Chondrocyte (in vitro differentiated cells): ENCODE results near the gene CBX4. TPM values are rescaled to one million over a fixed set of nuclear protein-coding genes. Genes with fewer than 3 reads are reported as not detected.
A peak's percentile ranks its signal among the peaks of the same experiment; 100 is the strongest.

ENCODE experiments used
- DNase-seq: peaks from one replicate; pipeline ENCODE4 v3.0.0; 2021; ENCODE audit warnings: mixed read lengths, low spot score
- H3K27ac Mint-ChIP-seq: one replicate; pipeline ENCODE4 v1.8.0; 2021; ENCODE audit warnings: mild to moderate bottlenecking, moderate library complexity, mixed read lengths; ENCODE audit not compliant: unreplicated experiment
- H3K27me3 Mint-ChIP-seq: 2 replicates; pipeline ENCODE4 v1.8.0; 2021; ENCODE audit warnings: low read depth, mixed read lengths
- H3K36me3 Mint-ChIP-seq: 2 replicates; pipeline ENCODE4 v1.8.0; 2021; ENCODE audit warnings: low read depth, mixed read lengths
- H3K4me1 Mint-ChIP-seq: 2 replicates; pipeline ENCODE4 v1.8.0; 2021; ENCODE audit warnings: low read depth, mild to moderate bottlenecking, mixed read lengths
- H3K4me3 Mint-ChIP-seq: one replicate; pipeline ENCODE4 v1.8.0; 2021; ENCODE audit warnings: mild to moderate bottlenecking, moderate library complexity, mixed read lengths; ENCODE audit not compliant: unreplicated experiment
- H3K9me3 Mint-ChIP-seq: 2 replicates; pipeline ENCODE4 v1.8.0; 2021; ENCODE audit warnings: low read depth, mixed read lengths
- total RNA-seq: library from RNA; stranded (reverse); gene quantifications from 3 replicates; pipeline ENCODE4 v1.2.1, GENCODE V29; 2021
- TF ChIP-seq, protein P1 (sequence below): fragments of 200-600 bp; sonication (generic); IDR thresholded peaks from 2 replicates; pipeline ENCODE4 v1.5.0; 2021; ENCODE audit warnings: antibody characterized with exemption, mild to moderate bottlenecking, moderate library complexity

CBX4 gene
- total RNA-seq, 1 donor from 2014 or later: 26.8 TPM

DNA sequence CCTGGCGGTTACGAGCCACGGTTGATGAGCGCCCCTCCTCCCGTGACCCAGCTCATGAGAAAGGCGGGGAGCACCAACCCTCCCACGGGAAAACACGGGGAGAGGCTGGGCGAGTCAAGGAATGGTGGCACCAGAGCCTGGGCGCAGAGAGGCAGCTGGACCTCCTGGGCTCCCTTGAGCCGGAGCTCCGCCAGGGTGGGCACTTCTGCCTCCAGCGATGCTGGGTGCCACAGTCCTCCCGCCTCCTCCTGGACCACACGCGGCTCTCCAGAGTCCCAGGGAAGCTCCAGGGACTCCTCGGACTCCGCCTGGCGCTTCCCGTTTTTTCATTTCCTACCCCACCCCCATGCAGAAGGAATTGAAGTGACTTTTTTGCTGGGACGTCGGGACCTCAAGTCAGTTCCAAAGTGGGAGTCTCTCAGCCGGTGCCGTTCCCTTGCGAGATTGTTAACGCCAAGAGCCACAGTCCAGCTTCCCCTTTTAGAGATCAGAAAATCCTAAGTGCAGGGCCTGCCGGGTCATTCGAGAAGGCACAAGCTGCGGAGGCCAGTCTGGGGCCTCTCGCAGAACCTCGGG is 35.7 kb downstream of the CBX4 start:
- TF ChIP-seq, protein P1, sequence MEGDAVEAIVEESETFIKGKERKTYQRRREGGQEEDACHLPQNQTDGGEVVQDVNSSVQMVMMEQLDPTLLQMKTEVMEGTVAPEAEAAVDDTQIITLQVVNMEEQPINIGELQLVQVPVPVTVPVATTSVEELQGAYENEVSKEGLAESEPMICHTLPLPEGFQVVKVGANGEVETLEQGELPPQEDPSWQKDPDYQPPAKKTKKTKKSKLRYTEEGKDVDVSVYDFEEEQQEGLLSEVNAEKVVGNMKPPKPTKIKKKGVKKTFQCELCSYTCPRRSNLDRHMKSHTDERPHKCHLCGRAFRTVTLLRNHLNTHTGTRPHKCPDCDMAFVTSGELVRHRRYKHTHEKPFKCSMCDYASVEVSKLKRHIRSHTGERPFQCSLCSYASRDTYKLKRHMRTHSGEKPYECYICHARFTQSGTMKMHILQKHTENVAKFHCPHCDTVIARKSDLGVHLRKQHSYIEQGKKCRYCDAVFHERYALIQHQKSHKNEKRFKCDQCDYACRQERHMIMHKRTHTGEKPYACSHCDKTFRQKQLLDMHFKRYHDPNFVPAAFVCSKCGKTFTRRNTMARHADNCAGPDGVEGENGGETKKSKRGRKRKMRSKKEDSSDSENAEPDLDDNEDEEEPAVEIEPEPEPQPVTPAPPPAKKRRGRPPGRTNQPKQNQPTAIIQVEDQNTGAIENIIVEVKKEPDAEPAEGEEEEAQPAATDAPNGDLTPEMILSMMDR: no peak
- H3K27me3 Mint-ChIP-seq: peaks cover 68% of the 10 kb centered on the region
- peak overlapping the region; percentile 36 for H3K4me3 Mint-ChIP-seq
- H3K36me3 Mint-ChIP-seq: peaks cover 1% of the 10 kb centered on the region
- peaks cover 23% of the 10 kb centered on the region for H3K4me1 Mint-ChIP-seq
- no peak overlapping the region for H3K27ac Mint-ChIP-seq
- no peaks in the 10 kb centered on the region for H3K9me3 Mint-ChIP-seq
- no peak for DNase-seq

DNA sequence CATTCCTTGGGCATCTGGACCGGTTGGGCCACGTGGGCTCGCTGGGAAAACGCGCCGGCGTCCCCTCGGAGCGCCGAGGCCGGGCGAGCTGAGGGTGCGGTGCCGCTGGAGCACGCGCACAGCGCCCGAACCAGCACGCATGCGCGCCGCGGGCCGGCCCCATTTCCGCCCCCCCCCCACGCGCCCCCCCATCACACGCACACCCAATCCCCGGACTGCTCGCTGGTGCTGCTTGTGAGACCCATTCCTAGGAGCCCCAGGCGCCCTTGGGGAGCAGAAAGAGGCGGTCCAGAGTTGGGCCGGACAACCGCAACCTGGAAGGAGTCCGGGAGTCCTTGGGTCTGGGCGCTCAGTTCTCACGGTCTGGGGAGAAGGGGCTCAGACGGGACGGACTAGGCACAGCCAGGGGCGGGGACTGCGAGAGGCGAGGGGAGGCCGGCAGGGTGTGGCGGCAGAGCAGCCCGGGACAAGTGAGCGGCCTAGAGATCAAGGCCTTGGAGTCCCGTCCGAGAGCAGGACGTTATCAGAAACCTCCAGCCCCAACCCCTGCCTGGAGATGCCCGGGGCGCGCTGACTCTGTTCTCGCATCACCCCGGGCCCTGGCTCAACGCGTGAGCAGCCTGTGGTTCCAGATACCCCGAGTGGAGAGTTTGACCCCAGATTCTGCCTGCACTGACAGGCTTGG is 36.4 kb downstream of the CBX4 start:
- TF ChIP-seq, protein P1: no peak
- no peak for DNase-seq
- Mint-ChIP-seq H3K36me3 (peaks cover 1% of the 10 kb centered on the region), H3K4me1 (peaks cover 25% of the 10 kb centered on the region), H3K27me3 (peaks cover 66% of the 10 kb centered on the region), H3K27ac (no peak overlapping the region), H3K4me3 (no peak overlapping the region), H3K9me3 (no peaks in the 10 kb centered on the region)

DNA sequence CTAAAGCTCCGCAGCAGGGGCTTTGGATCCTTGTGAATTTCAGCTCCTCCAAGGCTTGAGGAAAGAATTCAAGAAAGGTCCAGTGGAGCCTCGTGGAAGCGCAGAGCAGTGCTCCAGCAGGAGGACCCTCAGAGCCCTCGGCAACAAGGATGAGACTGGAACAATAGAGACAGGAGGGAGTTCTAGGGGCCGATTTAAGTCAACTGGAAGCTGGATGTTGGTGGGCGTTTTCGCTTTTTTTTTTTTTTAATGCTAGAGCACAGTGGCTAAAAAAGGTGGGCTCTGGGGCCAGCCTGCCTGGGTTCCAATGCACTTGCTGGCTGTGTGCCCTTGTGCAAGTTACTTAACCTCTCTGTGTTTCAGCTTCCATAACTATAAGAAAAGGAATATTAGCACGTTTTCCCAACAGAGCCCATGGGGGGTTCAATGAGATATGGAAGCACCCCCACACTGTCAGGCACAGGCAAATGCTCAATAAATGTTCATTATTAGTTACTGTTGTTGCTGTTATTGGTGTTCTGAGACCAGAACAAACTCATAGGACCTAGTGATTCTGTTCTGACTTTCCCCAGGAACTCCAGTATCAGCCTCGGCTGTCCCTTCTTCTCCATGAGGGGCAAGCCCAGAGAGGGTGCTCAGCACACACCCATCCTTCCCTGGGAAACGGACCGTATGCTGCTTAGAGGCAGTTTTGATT is 37.1 kb downstream of the CBX4 start:
- Mint-ChIP-seq H3K9me3 (no peaks in the 10 kb centered on the region), H3K27me3 (peaks cover 60% of the 10 kb centered on the region), H3K36me3 (peaks cover 1% of the 10 kb centered on the region), H3K4me3 (no peak overlapping the region), H3K4me1 (peaks cover 25% of the 10 kb centered on the region), H3K27ac (no peak overlapping the region)
- TF ChIP-seq, protein P1: no peak
- DNase-seq: no peak

DNA sequence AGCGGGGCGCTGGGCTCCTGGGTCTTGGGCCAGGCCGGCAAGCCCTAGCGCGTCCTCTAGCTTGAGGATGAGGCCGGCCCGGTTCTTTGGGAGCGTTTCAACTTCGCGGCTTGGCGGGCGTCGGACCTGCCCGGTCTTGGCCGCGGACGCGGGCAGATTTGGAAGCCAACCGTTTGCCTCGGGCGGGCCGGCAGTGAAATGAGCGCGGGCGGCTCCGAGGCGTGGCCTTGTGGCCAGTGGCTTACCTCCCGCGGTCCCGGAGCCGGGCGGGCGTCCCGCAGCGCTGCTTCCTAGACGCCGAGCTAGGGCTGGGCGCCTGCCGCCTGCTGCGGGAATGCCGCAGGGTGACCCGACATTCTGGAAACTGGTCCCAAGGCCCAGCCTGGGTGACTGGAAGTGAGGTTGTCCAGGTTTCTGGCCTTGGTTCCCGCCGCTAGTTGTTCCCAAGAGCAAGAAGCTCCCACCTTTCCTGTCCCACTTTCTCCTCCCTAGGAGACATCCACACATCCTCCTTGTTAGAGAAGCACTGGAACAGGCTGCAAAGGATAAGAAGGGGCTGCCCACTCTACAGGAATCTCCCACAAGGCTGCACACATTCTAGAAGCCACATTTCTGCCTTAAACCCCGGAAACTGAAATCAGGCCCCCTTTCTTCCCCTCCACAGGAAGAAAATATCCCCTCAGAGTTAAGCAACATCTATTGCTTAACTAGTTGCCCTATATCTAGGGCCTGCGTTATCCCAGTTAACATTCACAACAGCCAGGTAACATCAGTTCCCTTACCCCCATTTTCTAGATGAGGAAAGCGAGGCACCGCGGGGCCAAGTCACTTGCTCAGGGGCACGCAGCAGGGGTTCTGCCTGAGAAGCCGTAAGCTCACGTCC is 37.8 kb downstream of the CBX4 start:
- TF ChIP-seq, protein P1: peak; percentile 18
- Mint-ChIP-seq H3K36me3 (peaks cover 1% of the 10 kb centered on the region), H3K27ac (no peak overlapping the region), H3K4me1 (peaks cover 26% of the 10 kb centered on the region), H3K27me3 (peaks cover 52% of the 10 kb centered on the region), H3K4me3 (no peak overlapping the region), H3K9me3 (no peaks in the 10 kb centered on the region)
- DNase-seq: no peak
